ENCODE measurements around the gene SART3.
A peak's percentile ranks its signal among the peaks of the same experiment; 100 is the strongest.

SART3 gene

GRCh38 chr12:108560752-108561719 is at the start of gene SART3:
SART3 (minus strand) TSS chr12:108561173; CDS start chr12:108561154, 19 bp downstream.
- DNase-seq (ENCODE audit: low read depth in 2 of 2), result peak; percentile 62 to 64

GRCh38 chr12:108610336-108610815 is 49.4 kb upstream of the SART3 start:
- no peak for DNase-seq (ENCODE audit: low read depth in 2 of 2)

- DNase-seq (ENCODE audit: low read depth in 2 of 2), result peak; percentile 81
Measured at GRCh38 chr12:108609537-108610335, 48.8 kb upstream of the SART3 start.

GRCh38 chr12:108608616-108609015 is 47.6 kb upstream of the SART3 start:
- DNase-seq (ENCODE audit: low read depth in 2 of 2), result no peak

- no peak for DNase-seq (ENCODE audit: low read depth in 2 of 2)
Measured at GRCh38 chr12:108607981-108608600, 47.1 kb upstream of the SART3 start.

- DNase-seq (ENCODE audit: low read depth in 2 of 2), result no peak
Measured at GRCh38 chr12:108606492-108606891, 45.5 kb upstream of the SART3 start.

- DNase-seq (ENCODE audit: low read depth in 2 of 2), result no peak
Measured at GRCh38 chr12:108605690-108606406, 44.9 kb upstream of the SART3 start.

- no peak for DNase-seq (ENCODE audit: low read depth in 2 of 2)
Measured at GRCh38 chr12:108605000-108605689, 44.2 kb upstream of the SART3 start.

- no peak for DNase-seq (ENCODE audit: low read depth in 2 of 2)
Measured at GRCh38 chr12:108604208-108604941, 43.4 kb upstream of the SART3 start.

GRCh38 chr12:108603743-108604142 is 42.8 kb upstream of the SART3 start:
- no peak for DNase-seq (ENCODE audit: low read depth in 2 of 2)

GRCh38 chr12:108602976-108603704 is 42.2 kb upstream of the SART3 start:
- no peak for DNase-seq (ENCODE audit: low read depth in 2 of 2)

GRCh38 chr12:108602209-108602705 is 41.3 kb upstream of the SART3 start:
- DNase-seq (ENCODE audit: low read depth in 2 of 2), result no peak

- DNase-seq (ENCODE audit: low read depth in 2 of 2), result no peak
Measured at GRCh38 chr12:108600702-108601007, 39.7 kb upstream of the SART3 start.

- no peak for DNase-seq (ENCODE audit: low read depth in 2 of 2)
Measured at GRCh38 chr12:108599948-108600701, 39.2 kb upstream of the SART3 start.

- DNase-seq (ENCODE audit: low read depth in 2 of 2), result no peak
Measured at GRCh38 chr12:108599541-108599940, 38.6 kb upstream of the SART3 start.

- no peak for DNase-seq (ENCODE audit: low read depth in 2 of 2)
Measured at GRCh38 chr12:108598553-108599250, 37.7 kb upstream of the SART3 start.

GRCh38 chr12:108597559-108598471 is 36.8 kb upstream of the SART3 start, which contains the start of gene TMEM119:
TMEM119 (minus strand) TSS chr12:108598084; CDS start chr12:108592383, 5,701 bp downstream.
- DNase-seq (ENCODE audit: low read depth in 2 of 2), result peak; percentile 69 to 70
